ENCODE results near the gene UBXN1. TPM values are rescaled to one million over a fixed set of nuclear protein-coding genes. Genes with fewer than 3 reads are reported as not detected.

The UBXN1 gene
- total RNA-seq, 1 experiment from 2014 or later, result 150 TPM

DNA sequence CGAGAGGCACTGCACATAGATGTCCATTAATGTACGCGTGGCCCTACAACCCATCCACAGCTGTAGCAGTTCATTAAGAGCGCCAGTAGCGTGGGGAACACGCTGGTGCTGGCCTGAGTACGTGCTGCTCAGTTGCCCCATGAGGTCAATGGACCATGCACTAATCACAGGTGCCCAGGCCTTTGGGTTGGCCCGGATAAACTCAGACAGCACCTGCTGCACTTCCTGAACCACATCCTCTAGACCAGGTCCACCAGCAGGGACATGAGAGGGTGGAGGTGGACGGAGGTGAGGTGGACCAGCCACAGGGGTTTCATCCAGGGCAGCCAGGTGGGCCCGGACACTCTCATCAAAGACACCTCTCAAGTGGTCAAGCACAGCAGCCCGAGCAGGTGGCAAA lies 29.4 kb downstream of the UBXN1 start:
- BruUV-seq (replicated peaks), result no TSS peak
- H3K9me2 ChIP-seq (ENCODE audit: insufficient read depth), result no peaks in the 10 kb centered on the region
- no peak overlapping the region for H3K4me3 ChIP-seq
- peaks cover 48% of the 10 kb centered on the region for H3K79me2 ChIP-seq (ENCODE audit: low read depth)
- H4K20me1 ChIP-seq (ENCODE audit: insufficient read depth), result no peaks in the 10 kb centered on the region; the same call in 1 of the 2 replicates
- intact Hi-C loops (cut with micrococcal nuclease; ENCODE audit: unreplicated experiment), result loop anchor here (5.0 kb wide), 1 partner anchor 37 kb away; the partner anchor contains the start of genes EML3 and ROM1
- peaks cover 28% of the 10 kb centered on the region for H3F3A ChIP-seq (ENCODE audit: insufficient read depth, low read depth)
- ChIA-PET POLR2A (ENCODE audit: unreplicated experiment) (interaction anchor here (0.6 to 0.7 kb wide), 2 partner anchors 25 to 191 kb away, joined by 3 to 4 read pairs; no protein-coding TSS in a partner anchor), CTCF (no interaction called here)
- H3K9me3 ChIP-seq (ENCODE audit: insufficient read depth, low read depth), result no peaks in the 10 kb centered on the region
- H3K4me2 ChIP-seq, result no peak overlapping the region
- TF ChIP-seq, protein P1, sequence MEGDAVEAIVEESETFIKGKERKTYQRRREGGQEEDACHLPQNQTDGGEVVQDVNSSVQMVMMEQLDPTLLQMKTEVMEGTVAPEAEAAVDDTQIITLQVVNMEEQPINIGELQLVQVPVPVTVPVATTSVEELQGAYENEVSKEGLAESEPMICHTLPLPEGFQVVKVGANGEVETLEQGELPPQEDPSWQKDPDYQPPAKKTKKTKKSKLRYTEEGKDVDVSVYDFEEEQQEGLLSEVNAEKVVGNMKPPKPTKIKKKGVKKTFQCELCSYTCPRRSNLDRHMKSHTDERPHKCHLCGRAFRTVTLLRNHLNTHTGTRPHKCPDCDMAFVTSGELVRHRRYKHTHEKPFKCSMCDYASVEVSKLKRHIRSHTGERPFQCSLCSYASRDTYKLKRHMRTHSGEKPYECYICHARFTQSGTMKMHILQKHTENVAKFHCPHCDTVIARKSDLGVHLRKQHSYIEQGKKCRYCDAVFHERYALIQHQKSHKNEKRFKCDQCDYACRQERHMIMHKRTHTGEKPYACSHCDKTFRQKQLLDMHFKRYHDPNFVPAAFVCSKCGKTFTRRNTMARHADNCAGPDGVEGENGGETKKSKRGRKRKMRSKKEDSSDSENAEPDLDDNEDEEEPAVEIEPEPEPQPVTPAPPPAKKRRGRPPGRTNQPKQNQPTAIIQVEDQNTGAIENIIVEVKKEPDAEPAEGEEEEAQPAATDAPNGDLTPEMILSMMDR (conservative IDR thresholded peaks at IDR 0.05), result no peak
- no peak for TF ChIP-seq EZH2 (IDR thresholded peaks at IDR 0.05; ENCODE audit: low read depth)
- H2AFZ ChIP-seq, result no peak overlapping the region
- H3K27ac ChIP-seq, result no peak overlapping the region
- H3K27me3 ChIP-seq (ENCODE audit: insufficient read depth, low read depth), result no peaks in the 10 kb centered on the region
- H3K36me3 ChIP-seq (ENCODE audit: low read depth), result 0 out of 2 replicates have a peak, but pooled peaks cover 4% of the 10 kb centered on the region
- peaks cover 30% of the 10 kb centered on the region for H3K4me1 ChIP-seq (replicated peaks; ENCODE audit: insufficient read depth)
- DNase-seq, result no peak

DNA sequence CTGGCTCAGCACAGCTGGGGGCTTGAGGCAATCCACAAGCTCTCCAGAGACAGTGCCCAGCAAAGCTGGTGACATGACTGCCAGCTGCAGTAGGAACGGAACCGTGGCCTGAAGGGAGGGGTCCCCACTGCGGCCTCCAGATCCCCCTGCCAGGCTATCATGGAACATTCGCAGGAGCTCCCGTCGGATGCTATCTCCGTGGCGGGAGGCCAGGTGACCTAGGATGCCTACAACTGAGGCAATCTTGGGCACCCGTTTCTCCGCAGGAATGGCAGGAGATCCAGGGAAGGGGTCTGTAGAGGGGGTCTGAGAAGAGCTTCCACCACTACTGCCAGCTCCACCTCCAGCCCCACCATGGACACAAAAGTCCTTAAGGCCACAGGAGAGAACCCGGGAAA lies 29.9 kb downstream of the UBXN1 start:
- POLR2A ChIA-PET (ENCODE audit: unreplicated experiment), result interaction anchor here (0.6 kb wide), 1 partner anchor 26 kb away, joined by 3 read pairs; no protein-coding TSS in a partner anchor

DNA sequence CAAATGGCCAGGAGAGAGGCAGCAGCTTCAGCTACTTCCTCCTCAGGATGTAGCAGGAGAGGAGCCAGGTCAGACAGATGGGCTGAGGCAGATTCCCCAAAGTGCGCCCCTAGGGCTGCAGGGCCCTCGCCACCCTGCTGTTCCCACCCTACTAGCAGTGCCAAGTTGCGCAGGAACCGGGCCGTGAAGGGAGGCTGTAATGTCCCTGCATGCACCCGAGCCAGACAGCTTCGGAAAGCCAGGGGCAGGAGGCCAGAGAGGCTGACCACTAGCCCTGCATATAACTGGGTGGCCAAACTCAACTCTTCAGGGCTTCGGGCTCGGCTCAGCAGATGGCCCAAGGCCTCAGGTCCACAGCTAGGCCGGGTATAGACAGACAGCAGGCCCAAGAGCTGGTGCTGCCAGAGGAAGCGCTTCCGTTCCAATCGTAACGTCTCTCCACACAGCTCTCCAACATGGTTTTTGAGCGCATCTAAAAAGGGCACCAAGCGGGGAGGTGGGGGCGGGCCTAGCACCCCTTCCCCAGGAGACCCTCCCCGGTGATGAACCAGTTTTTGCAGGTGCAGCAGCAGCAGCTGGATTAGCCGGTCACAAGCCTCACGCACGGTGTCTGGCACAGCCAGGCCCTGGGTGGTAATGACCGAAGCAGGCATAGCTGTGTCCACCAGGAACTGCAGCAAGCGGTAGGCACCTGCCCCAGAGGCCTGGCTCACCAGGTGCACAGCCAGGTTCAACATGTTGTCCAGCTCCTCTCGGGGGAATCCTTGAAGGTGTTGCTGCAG lies 30.5 kb downstream of the UBXN1 start:
- H4K20me1 ChIP-seq (ENCODE audit: insufficient read depth), result peaks cover 5% of the 10 kb centered on the region; the same call in 1 of the 2 replicates
- peaks cover 22% of the 10 kb centered on the region for H3F3A ChIP-seq (ENCODE audit: insufficient read depth, low read depth)
- H3K4me2 ChIP-seq, result no peak overlapping the region
- DNase-seq, result no peak
- no peak overlapping the region for H2AFZ ChIP-seq
- peaks cover 12% of the 10 kb centered on the region for H3K36me3 ChIP-seq (ENCODE audit: low read depth)
- H3K4me3 ChIP-seq, result no peak overlapping the region
- peaks cover 59% of the 10 kb centered on the region for H3K79me2 ChIP-seq (ENCODE audit: low read depth)
- no peaks in the 10 kb centered on the region for H3K9me3 ChIP-seq (ENCODE audit: insufficient read depth, low read depth)
- TF ChIP-seq, protein P1 (conservative IDR thresholded peaks at IDR 0.05), result no peak
- BruUV-seq (replicated peaks), result no TSS peak
- intact Hi-C loops (cut with micrococcal nuclease; ENCODE audit: unreplicated experiment), result loop anchor here (5.0 kb wide), 1 partner anchor 36 kb away; the partner anchor contains the start of genes EML3 and ROM1
- H3K4me1 ChIP-seq (replicated peaks; ENCODE audit: insufficient read depth), result peaks cover 27% of the 10 kb centered on the region
- no peak overlapping the region for H3K27ac ChIP-seq
- ChIA-PET CTCF (no interaction called here), POLR2A (ENCODE audit: unreplicated experiment) (no interaction called here)
- H3K27me3 ChIP-seq (ENCODE audit: insufficient read depth, low read depth), result no peaks in the 10 kb centered on the region
- H3K9me2 ChIP-seq (ENCODE audit: insufficient read depth), result no peaks in the 10 kb centered on the region

More for the DNA sequence above, 29.9 kb downstream of the UBXN1 start:
- Histone ChIP-seq H3K4me2 (no peak overlapping the region), H3K79me2 (ENCODE audit: low read depth) (peaks cover 53% of the 10 kb centered on the region), H3K9me2 (ENCODE audit: insufficient read depth) (no peaks in the 10 kb centered on the region), H3K27ac (no peak overlapping the region), H3K27me3 (ENCODE audit: insufficient read depth, low read depth) (no peaks in the 10 kb centered on the region), H3K9me3 (ENCODE audit: insufficient read depth, low read depth) (no peaks in the 10 kb centered on the region), H3K4me3 (no peak overlapping the region), H3F3A (ENCODE audit: insufficient read depth, low read depth) (peaks cover 23% of the 10 kb centered on the region), H2AFZ (no peak overlapping the region), H3K36me3 (ENCODE audit: low read depth) (peaks cover 6% of the 10 kb centered on the region; the same call in 1 of the 2 replicates), H4K20me1 (ENCODE audit: insufficient read depth) (peaks cover under 1% of the 10 kb centered on the region; the same call in 1 of the 2 replicates), H3K4me1 (replicated peaks; ENCODE audit: insufficient read depth) (peaks cover 30% of the 10 kb centered on the region)
- TF ChIP-seq, protein P1 (conservative IDR thresholded peaks at IDR 0.05), result no peak
- TF ChIP-seq EZH2 (IDR thresholded peaks at IDR 0.05; ENCODE audit: low read depth), result no peak
- BruUV-seq (replicated peaks), result no TSS peak
- CTCF ChIA-PET, result no interaction called here
- intact Hi-C loops (cut with micrococcal nuclease; ENCODE audit: unreplicated experiment), result loop anchor here (5.0 kb wide), 1 partner anchor 37 kb away; the partner anchor contains the start of genes EML3 and ROM1
- DNase-seq, result no peak
